Suprapubic skin (tissue), 4 donors: Measurements from ENCODE around the gene SNX17. TPM values are rescaled to one million over a fixed set of nuclear protein-coding genes. Genes with fewer than 3 reads are reported as not detected.
A peak's percentile ranks its signal among the peaks of the same experiment; 100 is the strongest.

Experiments
- DNase-seq, 2 donors: peaks; one replicate each; pipeline ENCODE4 v3.0.0-alpha.2; 2019; ENCODE audit warnings: low spot score in 2 of 2
- H3K27ac ChIP-seq: fragments of 200-600 bp; sonication (generic); one replicate; pipeline ENCODE4 v1.5.1; 2019
- H3K27me3 ChIP-seq: fragments of 200-600 bp; sonication (generic); one replicate; pipeline ENCODE4 v1.5.1; 2019
- H3K36me3 ChIP-seq: fragments of 200-600 bp; sonication (generic); one replicate; pipeline ENCODE4 v1.5.1; 2019
- H3K4me1 ChIP-seq: fragments of 200-600 bp; sonication (generic); one replicate; pipeline ENCODE4 v1.5.1; 2019
- H3K4me3 ChIP-seq: fragments of 200-600 bp; sonication (generic); one replicate; pipeline ENCODE4 v1.5.1; 2019; ENCODE audit warnings: mild to moderate bottlenecking
- H3K9me3 ChIP-seq: fragments of 200-600 bp; sonication (generic); one replicate; pipeline ENCODE4 v1.5.1; 2019
- EP300 ChIP-seq: sonication (generic); formaldehyde crosslinking; IDR thresholded peaks from one replicate; pipeline ENCODE4 v1.6.1; 2017; ENCODE audit warnings: antibody characterized with exemption
- POLR2A ChIP-seq, 2 donors: fragments of 450-650 bp; IDR thresholded peaks; one replicate each; pipeline ENCODE4 v1.6.1; 2017; ENCODE audit warnings: antibody characterized with exemption in 2 of 2, mild to moderate bottlenecking in 2 of 2, moderate library complexity in 2 of 2
- POLR2AphosphoS5 ChIP-seq, 3 donors: sonication (generic); formaldehyde crosslinking; IDR thresholded peaks; one replicate each; pipeline ENCODE4 v1.6.1; 2017; ENCODE audit warnings: antibody characterized with exemption in 3 of 3
- WGBS: methylation state at CpG from one replicate; pipeline ENCODE4 v1.1.5; 2018; 5-methylcytosine and 5-hydroxymethylcytosine counted together
- total RNA-seq, 4 donors: library from RNA; depleted of rRNA; stranded (reverse); fragments of >200 nt; gene quantifications; one replicate each; pipeline ENCODE4 v1.1.0, GENCODE V29; 2016
- TF ChIP-seq, protein P1 (sequence below), 2 donors: fragments of 200-600 bp in 1 of 2; fragments of 450-650 bp in 1 of 2; sonication (generic) in 1 of 2; IDR thresholded peaks; one replicate each; pipeline ENCODE4 v1.5.1; 2016 to 2019; ENCODE audit warnings: antibody characterized with exemption in 2 of 2, mild to moderate bottlenecking in 1 of 2, moderate library complexity in 1 of 2

SNX17 gene
- total RNA-seq, 4 donors from 2014 or later = 73.4 to 89.8 (median 76.4) TPM

DNA sequence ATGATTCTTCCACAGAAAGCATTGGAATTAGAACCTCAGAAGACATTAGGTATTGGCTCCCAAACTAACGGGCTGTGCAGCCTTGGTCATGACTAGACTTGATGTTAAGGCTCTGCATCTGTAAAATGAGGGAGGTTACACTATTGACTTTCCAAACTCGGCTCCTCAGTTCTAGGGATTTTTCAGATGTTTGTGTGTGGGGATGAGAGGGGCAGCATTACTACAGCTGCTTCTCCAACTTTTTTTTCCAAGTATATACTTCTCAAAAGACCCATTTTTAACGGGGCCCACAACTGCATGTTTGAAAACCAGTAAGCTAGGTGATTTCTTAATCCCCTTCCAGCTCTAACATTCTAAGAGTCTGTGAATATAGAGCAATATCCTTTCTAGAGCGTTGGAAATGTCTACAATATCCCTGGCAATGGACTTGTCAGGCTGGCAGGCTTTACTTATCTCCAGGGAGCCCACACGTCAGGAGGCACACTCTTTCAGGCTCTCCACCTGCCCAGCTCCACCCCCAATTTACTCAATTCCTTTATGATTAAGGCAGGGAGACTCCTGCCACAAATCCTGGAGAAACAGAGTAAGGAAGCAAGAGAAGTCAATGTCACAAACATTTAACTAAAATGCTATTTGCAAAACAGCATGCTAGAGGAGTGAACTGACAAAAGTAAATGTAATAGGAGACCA, 46.7 kb upstream of the SNX17 start:
- WGBS = 23% methylated on average over 5 of the region's 5 CpGs

DNA sequence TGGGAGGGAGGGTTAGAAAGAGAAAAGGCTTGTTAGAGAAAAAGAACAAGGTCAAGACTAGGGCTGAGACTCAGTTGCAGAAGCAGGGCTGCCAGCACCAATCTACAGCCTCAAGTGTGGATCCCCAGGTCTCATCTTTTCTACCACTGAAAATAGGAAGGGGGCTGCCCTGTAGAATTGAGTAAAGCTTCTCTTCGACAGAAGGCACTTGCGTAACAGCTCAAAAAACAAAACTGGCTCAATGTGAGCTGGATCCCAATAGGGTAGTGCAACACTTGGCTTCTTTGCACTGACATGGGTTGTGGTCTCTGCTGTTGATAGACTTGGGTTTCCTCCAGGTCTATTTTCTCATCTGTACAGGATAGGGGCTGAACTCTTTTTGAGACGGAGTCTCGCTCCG, 45.7 kb upstream of the SNX17 start:
- Histone ChIP-seq H3K27me3 (no peaks in the 10 kb centered on the region), H3K36me3 (peaks cover 40% of the 10 kb centered on the region), H3K4me3 (no peak overlapping the region), H3K27ac (no peak overlapping the region), H3K4me1 (peaks cover 18% of the 10 kb centered on the region), H3K9me3 (no peaks in the 10 kb centered on the region)
- 83% methylated on average over 5 of the region's 5 CpGs for WGBS
- TF ChIP-seq EP300 (no peak), POLR2AphosphoS5 (IDR thresholded peaks at IDR 0.05) (no peak), POLR2A (IDR thresholded peaks at IDR 0.05) (no peak)
- TF ChIP-seq, protein P1, sequence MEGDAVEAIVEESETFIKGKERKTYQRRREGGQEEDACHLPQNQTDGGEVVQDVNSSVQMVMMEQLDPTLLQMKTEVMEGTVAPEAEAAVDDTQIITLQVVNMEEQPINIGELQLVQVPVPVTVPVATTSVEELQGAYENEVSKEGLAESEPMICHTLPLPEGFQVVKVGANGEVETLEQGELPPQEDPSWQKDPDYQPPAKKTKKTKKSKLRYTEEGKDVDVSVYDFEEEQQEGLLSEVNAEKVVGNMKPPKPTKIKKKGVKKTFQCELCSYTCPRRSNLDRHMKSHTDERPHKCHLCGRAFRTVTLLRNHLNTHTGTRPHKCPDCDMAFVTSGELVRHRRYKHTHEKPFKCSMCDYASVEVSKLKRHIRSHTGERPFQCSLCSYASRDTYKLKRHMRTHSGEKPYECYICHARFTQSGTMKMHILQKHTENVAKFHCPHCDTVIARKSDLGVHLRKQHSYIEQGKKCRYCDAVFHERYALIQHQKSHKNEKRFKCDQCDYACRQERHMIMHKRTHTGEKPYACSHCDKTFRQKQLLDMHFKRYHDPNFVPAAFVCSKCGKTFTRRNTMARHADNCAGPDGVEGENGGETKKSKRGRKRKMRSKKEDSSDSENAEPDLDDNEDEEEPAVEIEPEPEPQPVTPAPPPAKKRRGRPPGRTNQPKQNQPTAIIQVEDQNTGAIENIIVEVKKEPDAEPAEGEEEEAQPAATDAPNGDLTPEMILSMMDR (IDR thresholded peaks at IDR 0.05) = no peak
- DNase-seq = no peak

More for the DNA sequence above, 46.7 kb upstream of the SNX17 start:
- no peak for DNase-seq
- Histone ChIP-seq H3K27ac (peak overlapping the region; percentile 90), H3K4me3 (peak overlapping the region; percentile 84), H3K9me3 (no peaks in the 10 kb centered on the region), H3K36me3 (peaks cover 30% of the 10 kb centered on the region), H3K4me1 (peaks cover 18% of the 10 kb centered on the region), H3K27me3 (no peaks in the 10 kb centered on the region)
- no peak for TF ChIP-seq EP300
- no peak for TF ChIP-seq POLR2AphosphoS5 (IDR thresholded peaks at IDR 0.05)
- TF ChIP-seq POLR2A (IDR thresholded peaks at IDR 0.05) = no peak
- TF ChIP-seq, protein P1 (IDR thresholded peaks at IDR 0.05) = no peak

DNA sequence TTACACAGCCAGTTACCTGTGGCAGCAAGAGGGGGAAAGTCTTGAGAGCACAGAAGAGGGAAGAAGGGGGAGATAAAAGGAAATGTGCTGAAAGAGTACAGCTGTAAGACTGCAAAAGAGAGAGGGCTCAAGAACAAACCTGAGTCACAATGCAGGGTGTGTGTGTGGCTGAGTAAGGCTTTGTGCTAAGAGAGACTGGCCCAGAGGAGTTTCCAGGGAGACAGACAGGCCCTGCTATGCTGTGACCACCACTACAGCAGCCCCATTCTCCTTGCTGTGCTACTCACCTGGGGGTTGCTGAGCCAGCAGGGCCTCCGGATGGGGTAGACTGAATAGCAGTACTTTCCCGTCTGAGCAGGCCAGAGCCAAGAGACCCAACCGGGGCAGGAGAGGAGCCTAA, 35.1 kb upstream of the SNX17 start:
- DNase-seq = no peak
- Histone ChIP-seq H3K36me3 (peaks cover 93% of the 10 kb centered on the region), H3K4me1 (no peaks in the 10 kb centered on the region), H3K27ac (no peak overlapping the region), H3K9me3 (no peaks in the 10 kb centered on the region), H3K27me3 (no peaks in the 10 kb centered on the region), H3K4me3 (no peak overlapping the region)
- TF ChIP-seq POLR2A (IDR thresholded peaks at IDR 0.05) (no peak), EP300 (no peak), POLR2AphosphoS5 (IDR thresholded peaks at IDR 0.05) (no peak)
- TF ChIP-seq, protein P1 (IDR thresholded peaks at IDR 0.05) = no peak
- 87% methylated on average over 3 of the region's 3 CpGs for WGBS

DNA sequence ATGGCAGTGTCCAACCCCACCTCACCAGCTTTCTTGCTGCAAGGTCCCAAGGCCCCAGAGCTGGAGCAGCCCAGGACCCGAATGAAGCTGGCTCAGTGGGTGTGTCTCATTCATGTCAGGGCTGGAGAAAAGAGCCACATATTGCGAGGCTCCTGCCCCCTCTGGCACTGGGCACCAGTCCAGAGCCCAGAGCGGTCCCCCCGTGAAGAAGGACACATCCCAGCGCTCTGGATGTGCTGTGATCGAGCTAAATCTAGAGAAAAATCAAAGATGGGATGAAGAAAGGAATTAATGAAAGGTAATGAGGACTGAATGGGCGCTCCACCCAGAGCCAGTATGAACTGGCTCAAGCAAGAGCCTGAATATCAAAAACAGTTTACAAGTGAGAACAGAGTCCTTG, 34.2 kb upstream of the SNX17 start:
- H3K36me3 ChIP-seq = peaks cover 93% of the 10 kb centered on the region
- 88% methylated on average over 7 of the region's 7 CpGs for WGBS

DNA sequence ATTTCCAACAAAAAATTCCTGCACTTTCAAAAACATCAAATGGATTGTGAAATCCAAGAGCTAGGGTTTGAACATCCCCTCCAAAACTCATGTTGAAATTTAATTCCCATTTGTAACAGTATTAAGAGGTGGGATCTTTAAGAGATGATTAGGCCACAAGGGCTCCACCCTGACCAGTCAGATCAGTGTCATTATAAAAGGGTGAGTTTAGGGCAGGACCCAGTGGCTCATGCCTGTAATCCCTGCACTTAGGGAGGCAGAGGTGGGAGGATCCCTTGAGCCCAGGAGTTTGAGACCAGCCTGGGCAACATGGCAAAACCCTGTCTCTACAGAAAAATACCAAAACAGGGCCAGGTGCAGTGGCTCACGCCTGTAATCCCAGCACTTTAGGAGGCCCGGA, 22.8 kb upstream of the SNX17 start:
- Histone ChIP-seq H3K27ac (no peak overlapping the region), H3K4me3 (no peak overlapping the region), H3K4me1 (peaks cover 4% of the 10 kb centered on the region), H3K27me3 (no peaks in the 10 kb centered on the region), H3K36me3 (peaks cover 4% of the 10 kb centered on the region), H3K9me3 (no peaks in the 10 kb centered on the region)
- no peak for DNase-seq
- TF ChIP-seq POLR2A (IDR thresholded peaks at IDR 0.05) (no peak), POLR2AphosphoS5 (IDR thresholded peaks at IDR 0.05) (no peak), EP300 (no peak)
- TF ChIP-seq, protein P1 (IDR thresholded peaks at IDR 0.05) = no peak
- no CpG with 5 or more reads among the region's 2 CpGs for WGBS

More for the DNA sequence above, 34.2 kb upstream of the SNX17 start:
- H3K27ac ChIP-seq = no peak overlapping the region
- no peaks in the 10 kb centered on the region for H3K9me3 ChIP-seq
- H3K4me1 ChIP-seq = no peaks in the 10 kb centered on the region
- H3K27me3 ChIP-seq = no peaks in the 10 kb centered on the region
- no peak for TF ChIP-seq POLR2A (IDR thresholded peaks at IDR 0.05)
- TF ChIP-seq POLR2AphosphoS5 (IDR thresholded peaks at IDR 0.05) = no peak
- TF ChIP-seq EP300 = no peak
- TF ChIP-seq, protein P1 (IDR thresholded peaks at IDR 0.05) = no peak
- no peak for DNase-seq
- H3K4me3 ChIP-seq = no peak overlapping the region
